SU-DHL-6 (cell line): ENCODE results near the gene PMP22.

Source experiments
- H2AFZ ChIP-seq: fragments of 200-600 bp; sonication (generic); 2 replicates; pipeline ENCODE4 v1.6.1; 2014; ENCODE audit warnings: low read depth, mild to moderate bottlenecking, moderate library complexity, mixed read lengths, antibody characterized with exemption, low read length; ENCODE audit not compliant: severe bottlenecking
- H3F3A ChIP-seq: fragments of 200-600 bp; shearing (Covaris generic); 2 replicates; pipeline ENCODE4 v1.6.0; 2016; ENCODE audit warnings: antibody characterized with exemption, mild to moderate bottlenecking; ENCODE audit not compliant: insufficient read depth
- H3K27ac ChIP-seq: fragments of 200-600 bp; sonication (generic); 2 replicates; pipeline ENCODE4 v1.5.1; 2016; ENCODE audit warnings: low read depth, mild to moderate bottlenecking, low read length, moderate library complexity, mixed read lengths
- H3K27me3 ChIP-seq: fragments of 200-600 bp; sonication (generic), shearing (Covaris generic); 2 replicates; pipeline ENCODE4 v1.6.0; 2014; ENCODE audit warnings: mild to moderate bottlenecking, low read length
- H3K36me3 ChIP-seq: fragments of 200-600 bp; sonication (generic); 2 replicates; pipeline ENCODE4 v1.6.1; 2014; ENCODE audit warnings: mild to moderate bottlenecking, low read length, mixed read lengths
- H3K4me2 ChIP-seq: fragments of 300-600, 200-600 bp; shearing (Covaris generic), sonication (generic); 2 replicates; pipeline ENCODE4 v1.6.0; 2014; ENCODE audit warnings: low read length, low read depth, mild to moderate bottlenecking; ENCODE audit not compliant: poor library complexity, severe bottlenecking
- H3K4me3 ChIP-seq: fragments of 200-600 bp; sonication (generic); 2 replicates; pipeline ENCODE4 v1.5.1; 2014; ENCODE audit warnings: antibody characterized with exemption, low read length, mild to moderate bottlenecking, mixed read lengths; ENCODE audit not compliant: insufficient read depth, poor library complexity, severe bottlenecking
- H3K79me2 ChIP-seq: fragments of 200-600 bp; sonication (generic); 2 replicates; pipeline ENCODE4 v1.6.1; 2014; ENCODE audit warnings: mild to moderate bottlenecking, low read length, moderate library complexity; ENCODE audit not compliant: insufficient read depth
- H3K9ac ChIP-seq: fragments of 200-600 bp; sonication (generic); 2 replicates; pipeline ENCODE4 v1.7.0; 2014; ENCODE audit warnings: mild to moderate bottlenecking, low read length
- H3K9me2 ChIP-seq: fragments of 200-600 bp; sonication (generic); replicated peaks from 2 replicates; pipeline ENCODE4 v1.6.1; 2014; ENCODE audit warnings: low read length; ENCODE audit not compliant: insufficient read depth
- H3K9me3 ChIP-seq: fragments of 200-600 bp; sonication (generic); 2 replicates; pipeline ENCODE4 v1.6.1; 2014; ENCODE audit warnings: low read length, mixed read lengths; ENCODE audit not compliant: insufficient read depth
- H4K20me1 ChIP-seq: fragments of 200-600 bp; sonication (generic); 2 replicates; pipeline ENCODE4 v1.6.1; 2014; ENCODE audit warnings: low read depth, mild to moderate bottlenecking, antibody characterized with exemption, low read length, moderate library complexity, mixed read lengths
- EZH2phosphoT487 ChIP-seq: fragments of 200-600 bp; sonication (generic), shearing (Covaris generic); conservative IDR thresholded peaks from 2 replicates; pipeline ENCODE4 v1.6.1; 2018; ENCODE audit warnings: mild to moderate bottlenecking, antibody characterized with exemption, low read length, moderate library complexity, mixed read lengths
- TF ChIP-seq, protein P1 (sequence below): fragments of 200-600 bp; sonication (generic); IDR thresholded peaks from one replicate; pipeline ENCODE4 v1.5.1; 2017; ENCODE audit warnings: antibody characterized with exemption, mild to moderate bottlenecking, low read length, moderate library complexity; ENCODE audit not compliant: insufficient read depth, poor library complexity, severe bottlenecking

Gene PMP22

DNA sequence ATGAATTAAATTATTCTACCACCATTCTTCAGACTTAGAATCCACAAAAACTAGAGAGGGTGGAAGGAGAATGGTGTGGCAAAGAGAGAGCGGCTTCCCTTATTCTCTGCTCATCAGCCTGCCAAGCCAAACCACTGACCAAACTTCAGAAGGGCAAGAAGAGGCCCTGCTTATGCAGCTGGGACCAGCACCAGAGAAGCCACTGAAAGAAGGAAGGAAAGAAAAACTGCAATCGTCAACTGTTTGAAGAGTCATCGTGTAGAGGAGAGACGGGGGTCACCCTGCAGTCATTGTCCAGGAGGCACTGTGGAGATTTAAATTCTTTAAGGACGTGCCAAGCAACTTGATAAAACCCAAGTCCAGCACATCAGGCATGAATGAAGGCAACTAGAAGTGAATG lies 15.6 kb downstream of the PMP22 start:
- Histone ChIP-seq H3K27me3 (no peaks in the 10 kb centered on the region), H3K9ac (no peak overlapping the region), H3K9me3 (no peaks in the 10 kb centered on the region), H3K27ac (no peak overlapping the region), H3F3A (no peaks in the 10 kb centered on the region), H3K4me3 (no peak overlapping the region), H3K4me2 (no peak overlapping the region), H2AFZ (no peak overlapping the region), H4K20me1 (no peaks in the 10 kb centered on the region), H3K79me2 (no peaks in the 10 kb centered on the region), H3K9me2 (no peaks in the 10 kb centered on the region), H3K36me3 (no peaks in the 10 kb centered on the region)
- TF ChIP-seq, protein P1, sequence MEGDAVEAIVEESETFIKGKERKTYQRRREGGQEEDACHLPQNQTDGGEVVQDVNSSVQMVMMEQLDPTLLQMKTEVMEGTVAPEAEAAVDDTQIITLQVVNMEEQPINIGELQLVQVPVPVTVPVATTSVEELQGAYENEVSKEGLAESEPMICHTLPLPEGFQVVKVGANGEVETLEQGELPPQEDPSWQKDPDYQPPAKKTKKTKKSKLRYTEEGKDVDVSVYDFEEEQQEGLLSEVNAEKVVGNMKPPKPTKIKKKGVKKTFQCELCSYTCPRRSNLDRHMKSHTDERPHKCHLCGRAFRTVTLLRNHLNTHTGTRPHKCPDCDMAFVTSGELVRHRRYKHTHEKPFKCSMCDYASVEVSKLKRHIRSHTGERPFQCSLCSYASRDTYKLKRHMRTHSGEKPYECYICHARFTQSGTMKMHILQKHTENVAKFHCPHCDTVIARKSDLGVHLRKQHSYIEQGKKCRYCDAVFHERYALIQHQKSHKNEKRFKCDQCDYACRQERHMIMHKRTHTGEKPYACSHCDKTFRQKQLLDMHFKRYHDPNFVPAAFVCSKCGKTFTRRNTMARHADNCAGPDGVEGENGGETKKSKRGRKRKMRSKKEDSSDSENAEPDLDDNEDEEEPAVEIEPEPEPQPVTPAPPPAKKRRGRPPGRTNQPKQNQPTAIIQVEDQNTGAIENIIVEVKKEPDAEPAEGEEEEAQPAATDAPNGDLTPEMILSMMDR, result no peak
- TF ChIP-seq EZH2phosphoT487, result no peak

DNA sequence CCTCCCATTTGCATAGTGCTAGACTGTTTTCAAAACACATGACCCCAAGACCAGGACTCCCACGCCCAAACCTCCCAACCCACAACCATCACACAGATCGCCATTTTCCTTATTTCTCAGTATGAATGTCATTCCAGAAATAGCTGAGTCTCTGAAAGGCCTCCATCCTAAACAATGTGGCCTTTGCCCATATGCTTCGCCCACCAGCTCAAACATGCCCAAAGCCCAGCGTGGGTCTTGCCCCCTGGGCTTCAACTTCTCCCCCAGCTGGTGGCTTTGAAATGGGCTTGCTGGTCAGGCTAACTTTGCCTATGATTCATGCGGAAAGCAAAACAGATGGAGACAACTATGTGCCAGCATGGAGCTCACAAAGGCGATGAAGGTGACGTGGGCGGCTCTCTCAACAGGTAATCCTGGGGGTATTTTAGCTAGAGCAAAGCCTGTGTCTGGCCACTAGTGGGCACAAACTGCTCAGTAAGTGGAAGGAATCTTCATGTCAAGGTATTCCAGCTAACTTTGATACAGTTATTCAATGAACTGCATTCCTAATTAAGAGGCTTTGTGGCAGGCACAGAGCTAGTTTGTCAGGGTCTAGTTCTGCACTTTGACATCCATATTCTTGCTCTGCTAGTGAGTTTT lies 17.1 kb downstream of the PMP22 start:
- no peak overlapping the region for H3K4me2 ChIP-seq
- no peak overlapping the region for H2AFZ ChIP-seq
- TF ChIP-seq EZH2phosphoT487, result no peak
- TF ChIP-seq, protein P1, result peak; percentile 20
- no peak overlapping the region for H3K4me3 ChIP-seq
- H3K9me3 ChIP-seq, result no peaks in the 10 kb centered on the region
- no peaks in the 10 kb centered on the region for H3F3A ChIP-seq
- H3K79me2 ChIP-seq, result no peaks in the 10 kb centered on the region
- no peaks in the 10 kb centered on the region for H3K36me3 ChIP-seq
- no peaks in the 10 kb centered on the region for H3K27me3 ChIP-seq
- no peak overlapping the region for H3K27ac ChIP-seq
- H4K20me1 ChIP-seq, result no peaks in the 10 kb centered on the region
- no peaks in the 10 kb centered on the region for H3K9me2 ChIP-seq
- H3K9ac ChIP-seq, result no peak overlapping the region

DNA sequence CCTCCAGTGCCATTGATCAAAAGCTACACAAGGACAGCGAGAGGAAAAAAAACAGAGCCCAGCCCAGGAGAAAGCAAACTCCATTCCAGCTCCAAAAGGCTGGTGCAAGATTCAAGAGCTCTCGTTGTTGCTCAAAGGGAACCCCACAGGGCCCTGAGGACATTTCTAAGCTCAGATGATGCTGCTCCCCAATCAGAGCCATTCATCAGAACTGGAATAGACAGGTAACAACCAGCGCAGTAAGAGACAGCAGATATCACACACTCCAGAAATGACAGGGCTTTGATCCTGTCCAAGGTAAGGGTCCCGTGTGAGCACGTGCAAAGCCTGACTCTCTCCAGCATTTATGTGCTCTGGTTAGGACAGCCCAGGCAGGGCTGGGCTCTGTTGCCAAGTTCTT lies 20.1 kb downstream of the PMP22 start:
- Histone ChIP-seq H3K27ac (no peak overlapping the region), H3K9me3 (0 out of 2 replicates have a peak, but pooled peaks cover 5% of the 10 kb centered on the region), H3K4me2 (no peak overlapping the region), H3K27me3 (no peaks in the 10 kb centered on the region), H3K9ac (no peak overlapping the region), H2AFZ (no peak overlapping the region), H4K20me1 (no peaks in the 10 kb centered on the region), H3K9me2 (no peaks in the 10 kb centered on the region), H3K36me3 (no peaks in the 10 kb centered on the region), H3K4me3 (no peak overlapping the region), H3K79me2 (no peaks in the 10 kb centered on the region), H3F3A (no peaks in the 10 kb centered on the region)
- no peak for TF ChIP-seq EZH2phosphoT487
- TF ChIP-seq, protein P1, result no peak
